PC-3 (cell line): Measurements from ENCODE around the gene HCN3.

Source experiments
- CTCF ChIP-seq: fragments of 300-600 bp; sonication (generic); conservative IDR thresholded peaks from 2 replicates; pipeline ENCODE4 v1.5.1; 2017; ENCODE audit warnings: antibody characterized with exemption, low read depth, mild to moderate bottlenecking, low read length
- EZH2 ChIP-seq: fragments of 300-600 bp; sonication (generic); IDR thresholded peaks from one replicate; pipeline ENCODE4 v1.6.1; 2017; ENCODE audit warnings: antibody characterized with exemption, mild to moderate bottlenecking, low read length; ENCODE audit not compliant: unreplicated experiment
- EZH2phosphoT487 ChIP-seq: fragments of 300-600 bp; sonication (generic); IDR thresholded peaks from 2 replicates; pipeline ENCODE4 v1.6.1; 2018; ENCODE audit warnings: mild to moderate bottlenecking, antibody characterized with exemption, low read length, borderline replicate concordance

DNA sequence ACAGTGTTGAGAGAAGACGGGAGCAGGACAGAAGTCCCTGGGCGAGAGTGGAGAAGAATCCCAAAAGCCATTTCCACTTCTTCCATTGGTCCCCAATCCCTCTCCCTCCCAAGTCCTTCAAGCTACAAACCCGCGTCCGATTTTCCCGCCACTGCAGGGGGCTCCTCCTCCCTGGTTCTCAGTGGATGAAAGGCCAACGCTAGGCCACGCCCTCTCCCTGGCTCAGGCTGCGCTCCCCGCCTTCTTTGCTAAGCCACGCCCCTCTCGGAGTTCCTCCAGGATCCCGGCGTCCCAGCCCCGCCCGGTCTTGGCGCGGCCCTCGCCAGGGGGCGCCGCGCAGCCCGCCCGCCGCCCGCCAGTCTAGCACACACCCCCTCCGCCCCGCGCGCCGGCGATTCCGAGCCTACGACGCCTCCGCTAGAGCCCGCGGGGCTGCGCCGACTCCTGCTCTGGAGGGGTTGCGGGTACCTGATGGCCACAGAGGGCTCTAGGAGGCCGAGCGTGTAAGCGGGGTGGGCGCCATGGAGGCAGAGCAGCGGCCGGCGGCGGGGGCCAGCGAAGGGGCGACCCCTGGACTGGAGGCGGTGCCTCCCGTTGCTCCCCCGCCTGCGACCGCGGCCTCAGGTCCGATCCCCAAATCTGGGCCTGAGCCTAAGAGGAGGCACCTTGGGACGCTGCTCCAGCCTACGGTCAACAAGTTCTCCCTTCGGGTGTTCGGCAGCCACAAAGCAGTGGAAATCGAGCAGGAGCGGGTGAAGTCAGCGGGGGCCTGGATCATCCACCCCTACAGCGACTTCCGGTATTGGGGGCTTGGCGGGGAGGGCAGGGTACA lies at the start of gene HCN3:
- TF ChIP-seq CTCF, result peak; percentile 85
- TF ChIP-seq EZH2, result no peak
- TF ChIP-seq EZH2phosphoT487, result no peak
